Kidney (tissue), 14 donors: ENCODE measurements around the gene HSPA12A. TPM values are rescaled to one million over a fixed set of nuclear protein-coding genes. Genes with fewer than 3 reads are reported as not detected.

Experiments
- DNase-seq, 5 donors: peaks; one replicate each; pipeline ENCODE4 v3.0.0-alpha.2; 2013 to 2020
- FAIRE-seq: peaks from 2 replicates; lab custom pipeline; 2012; peaks lifted over from hg19 to GRCh38; lab: Jason Lieb, UNC
- H3K27ac ChIP-seq, 2 donors: one replicate each; pipeline ENCODE4 v1.7.0; 2013; ENCODE audit warnings: low read depth in 2 of 2, low read length in 2 of 2, inconsistent platforms in 1 of 2
- H3K27me3 ChIP-seq: one replicate; pipeline ENCODE4 v1.7.1; 2013; ENCODE audit warnings: low read length, inconsistent platforms; ENCODE audit not compliant: control insufficient read depth, insufficient read depth
- H3K36me3 ChIP-seq, 3 donors: one replicate each; pipeline versions ENCODE4 v1.7.0 to v1.7.1; 2013; ENCODE audit warnings: low read length in 3 of 3, control low read depth in 1 of 3, inconsistent platforms in 1 of 3; ENCODE audit not compliant: insufficient read depth in 3 of 3, control insufficient read depth in 2 of 3
- H3K4me1 ChIP-seq, 3 donors: one replicate each; pipeline versions ENCODE4 v1.7.0 to v1.7.1; 2013; ENCODE audit warnings: low read length in 3 of 3, inconsistent platforms in 1 of 3, low read depth in 1 of 3; ENCODE audit not compliant: control insufficient read depth in 2 of 3, insufficient read depth in 2 of 3
- H3K4me3 ChIP-seq, 3 donors: one replicate each; pipeline versions ENCODE4 v1.7.0 to v1.8.1; 2013; ENCODE audit warnings: low read length in 3 of 3, control low read depth in 1 of 3, inconsistent platforms in 1 of 3
- H3K9ac ChIP-seq, 3 donors: one replicate each; pipeline versions ENCODE4 v1.7.0 to v1.7.1; 2013; ENCODE audit warnings: low read length in 3 of 3, control low read depth in 1 of 3, inconsistent platforms in 1 of 3
- H3K9me3 ChIP-seq, 3 donors: one replicate each; pipeline versions ENCODE4 v1.7.0 to v1.7.1; 2013; ENCODE audit warnings: low read length in 3 of 3, control low read depth in 1 of 3, inconsistent platforms in 1 of 3; ENCODE audit not compliant: control insufficient read depth in 2 of 3, insufficient read depth in 1 of 3
- intact Hi-C: fragments of 100-400 bp; cut with DNase I; formaldehyde crosslinking; loops from one replicate; pipeline ENCODE4 v1.11.1; 2022
- polyA plus RNA-seq: library from polyadenylated mRNA; stranded (reverse); fragments of 350-450 nt; fragmentation: Illumina TruSeq; extraction: RNeasy Lipid Tissue Mini Kit (QIAGEN cat#74804); gene quantifications from one replicate; pipeline ENCODE4 v1.2.3, GENCODE V29; 2014; ENCODE audit warnings: low read depth, low replicate concordance; ENCODE audit not compliant: insufficient read depth
- total RNA-seq: library from RNA; stranded (reverse); fragmentation: NEBNext Ultra II Directional; extraction: Animal tissue kit (Norgen Biotek cat#: 25700); gene quantifications from one replicate; pipeline ENCODE4 v1.2.1, GENCODE V29; 2021
- TF ChIP-seq, protein P1 (sequence below): IDR thresholded peaks from 3 replicates; pipeline ENCODE4 v1.5.1; 2012; ENCODE audit warnings: mild to moderate bottlenecking, moderate library complexity, borderline replicate concordance; ENCODE audit not compliant: insufficient read depth; ENCODE audit errors: extremely low read depth
- donor health status: control.
- donor health status: control.
- donor health status: control.
- donor health status: control.
- donor health status: control.
- donor health status: DM: yes; HTN: yes; CAD: no.
- donor health status: Normal renal cell carcinoma (clear cell type).

Gene HSPA12A
- total and polyA plus RNA-seq, 2 donors from 2014 or later: 18.9 to 33.5 TPM

DNA sequence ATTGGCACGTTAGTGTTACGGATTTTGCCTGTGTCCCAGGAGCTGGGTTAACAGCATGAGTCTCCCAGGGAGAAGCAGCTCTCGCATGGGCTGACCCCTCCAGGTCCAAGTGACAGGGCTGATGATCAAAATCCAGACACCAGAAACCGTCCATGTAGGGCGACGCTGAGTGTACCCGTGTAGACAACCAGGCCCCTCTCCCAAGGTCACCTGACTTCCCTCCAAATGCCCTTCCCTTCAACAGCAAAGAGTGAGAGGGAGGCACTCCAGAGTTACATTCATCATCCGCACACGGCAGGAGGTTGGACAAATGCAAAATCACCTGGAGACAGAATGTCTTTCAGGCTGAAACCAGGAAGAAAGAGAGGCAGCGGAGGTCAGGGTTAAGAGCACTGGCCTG, 14.9 kb upstream of the HSPA12A start:
- no peak overlapping the region for H3K9ac ChIP-seq
- no peaks in the 10 kb centered on the region for H3K9me3 ChIP-seq
- DNase-seq (peak in 1 of 5 donors; percentile 52), FAIRE-seq (no peak)
- intact Hi-C loops: no loop called here
- TF ChIP-seq, protein P1, sequence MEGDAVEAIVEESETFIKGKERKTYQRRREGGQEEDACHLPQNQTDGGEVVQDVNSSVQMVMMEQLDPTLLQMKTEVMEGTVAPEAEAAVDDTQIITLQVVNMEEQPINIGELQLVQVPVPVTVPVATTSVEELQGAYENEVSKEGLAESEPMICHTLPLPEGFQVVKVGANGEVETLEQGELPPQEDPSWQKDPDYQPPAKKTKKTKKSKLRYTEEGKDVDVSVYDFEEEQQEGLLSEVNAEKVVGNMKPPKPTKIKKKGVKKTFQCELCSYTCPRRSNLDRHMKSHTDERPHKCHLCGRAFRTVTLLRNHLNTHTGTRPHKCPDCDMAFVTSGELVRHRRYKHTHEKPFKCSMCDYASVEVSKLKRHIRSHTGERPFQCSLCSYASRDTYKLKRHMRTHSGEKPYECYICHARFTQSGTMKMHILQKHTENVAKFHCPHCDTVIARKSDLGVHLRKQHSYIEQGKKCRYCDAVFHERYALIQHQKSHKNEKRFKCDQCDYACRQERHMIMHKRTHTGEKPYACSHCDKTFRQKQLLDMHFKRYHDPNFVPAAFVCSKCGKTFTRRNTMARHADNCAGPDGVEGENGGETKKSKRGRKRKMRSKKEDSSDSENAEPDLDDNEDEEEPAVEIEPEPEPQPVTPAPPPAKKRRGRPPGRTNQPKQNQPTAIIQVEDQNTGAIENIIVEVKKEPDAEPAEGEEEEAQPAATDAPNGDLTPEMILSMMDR: no peak
- H3K27ac ChIP-seq: no peak overlapping the region
- H3K4me1 ChIP-seq: peaks cover 0 to 3% (median 0%) of the 10 kb centered on the region in 3 donors
- H3K27me3 ChIP-seq: no peaks in the 10 kb centered on the region
- H3K36me3 ChIP-seq: no peaks in the 10 kb centered on the region
- no peak overlapping the region for H3K4me3 ChIP-seq

DNA sequence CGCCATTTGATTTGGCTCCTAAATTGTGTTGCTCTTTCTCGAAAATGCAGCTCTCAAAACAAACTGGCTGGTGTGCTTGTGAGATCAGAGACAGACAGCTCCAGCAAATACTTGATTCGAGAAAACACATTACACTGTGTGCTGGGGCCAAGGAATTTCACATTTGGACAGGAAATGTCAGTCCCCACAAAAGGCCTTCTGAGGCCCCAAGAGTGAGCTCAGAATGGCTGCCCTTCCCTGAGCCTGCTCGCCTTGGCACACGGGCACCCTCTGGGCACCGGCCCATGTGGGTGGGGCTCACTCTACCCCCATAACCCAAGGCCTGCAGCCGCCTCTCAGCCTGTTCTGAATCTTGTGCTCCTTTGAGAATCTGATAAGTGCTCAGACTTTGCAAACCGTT, 13.9 kb upstream of the HSPA12A start:
- Histone ChIP-seq H3K9me3 (no peaks in the 10 kb centered on the region), H3K4me3 (no peak overlapping the region), H3K27me3 (no peaks in the 10 kb centered on the region), H3K27ac (no peak overlapping the region), H3K9ac (no peak overlapping the region), H3K36me3 (no peaks in the 10 kb centered on the region), H3K4me1 (peaks cover 0 to 3% (median 0%) of the 10 kb centered on the region in 3 donors)
- DNase-seq (peak in 2 of 5 donors; percentile 51 to 54), FAIRE-seq (no peak)
- TF ChIP-seq, protein P1: no peak
- intact Hi-C loops: no loop called here

DNA sequence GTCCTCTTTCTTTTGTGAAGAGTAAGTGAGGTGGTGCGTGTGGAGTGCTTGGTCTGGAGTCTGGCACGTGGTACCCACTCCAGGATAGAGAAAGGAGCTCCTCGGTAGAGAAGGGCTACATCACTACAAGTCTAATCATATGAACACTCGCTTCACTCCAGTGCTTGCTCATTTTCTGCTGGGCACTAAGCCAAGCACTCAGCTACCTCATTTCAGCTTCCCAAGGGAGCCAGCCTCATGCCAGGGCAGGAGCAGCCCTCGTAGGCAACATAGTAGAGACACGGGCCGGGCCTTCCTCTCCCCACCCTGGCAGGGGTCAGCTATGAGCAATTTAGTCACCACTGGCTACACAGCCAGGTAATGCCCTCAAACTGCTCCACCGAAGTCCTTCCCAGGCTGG, 11.4 kb upstream of the HSPA12A start:
- Histone ChIP-seq H3K27me3 (no peaks in the 10 kb centered on the region), H3K9me3 (no peaks in the 10 kb centered on the region), H3K4me1 (peaks cover 0 to 3% (median 0%) of the 10 kb centered on the region in 3 donors), H3K27ac (peak overlapping the region in 1 of 2 donors; percentile 20), H3K36me3 (no peaks in the 10 kb centered on the region), H3K9ac (no peak overlapping the region), H3K4me3 (no peak overlapping the region)
- DNase-seq (peak in 2 of 5 donors; percentile 46 to 89), FAIRE-seq (no peak)
- TF ChIP-seq, protein P1: no peak
- intact Hi-C loops: no loop called here
